Calu3 (cell line): ENCODE data around the gene TTC1. TPM values are rescaled to one million over a fixed set of nuclear protein-coding genes. Genes with fewer than 3 reads are reported as not detected.

Experiments used
- BruUV-seq: library from RNA; stranded (reverse); fragments of 400-500 nt; replicated peaks from 2 replicates; lab custom pipeline; 2021; lab: Mats Ljungman, UMichigan
- CTCF ChIA-PET: fragments of 300-600 bp; sonication (Branson Sonifier 250); formaldehyde crosslinking; loops from one replicate; lab custom pipeline; 2022; ENCODE audit warnings: antibody characterized with exemption; lab: Charles Lee
- DNase-seq: peaks from one replicate; pipeline ENCODE4 v3.0.0; 2022
- H3K27ac Mint-ChIP-seq: one replicate; pipeline ENCODE4 v1.8.0; 2022; ENCODE audit warnings: mixed read lengths; ENCODE audit not compliant: unreplicated experiment
- H3K27me3 Mint-ChIP-seq: one replicate; pipeline ENCODE4 v1.8.0; 2022; ENCODE audit warnings: mixed read lengths; ENCODE audit not compliant: unreplicated experiment
- H3K36me3 Mint-ChIP-seq: one replicate; pipeline ENCODE4 v1.8.0; 2022; ENCODE audit warnings: mild to moderate bottlenecking, moderate library complexity, mixed read lengths; ENCODE audit not compliant: insufficient read depth, unreplicated experiment
- H3K4me1 Mint-ChIP-seq: one replicate; pipeline ENCODE4 v1.8.0; 2022; ENCODE audit warnings: mild to moderate bottlenecking, low read depth, mixed read lengths; ENCODE audit not compliant: unreplicated experiment
- H3K4me3 Mint-ChIP-seq: one replicate; pipeline ENCODE4 v1.8.0; 2022; ENCODE audit warnings: mild to moderate bottlenecking, low read depth, moderate library complexity, mixed read lengths; ENCODE audit not compliant: unreplicated experiment
- H3K9me3 Mint-ChIP-seq: one replicate; pipeline ENCODE4 v1.8.0; 2022; ENCODE audit warnings: low read depth, mixed read lengths; ENCODE audit not compliant: unreplicated experiment
- intact Hi-C: fragments of 100-400 bp; cut with micrococcal nuclease; formaldehyde crosslinking; loops from one replicate; pipeline ENCODE4 v1.10.0; 2022; ENCODE audit not compliant: unreplicated experiment
- total RNA-seq: library from RNA; stranded (reverse); gene quantifications from 2 replicates; pipeline ENCODE4 v1.2.3, GENCODE V29; 2022
- TF ChIP-seq, protein P1 (sequence below): fragments of 200-600 bp; IDR thresholded peaks from one replicate; pipeline ENCODE4 v1.8.0; 2022; ENCODE audit warnings: antibody characterized with exemption; ENCODE audit not compliant: unreplicated experiment

TTC1 gene
- total RNA-seq, 1 experiment from 2014 or later, result 66.4 TPM

DNA sequence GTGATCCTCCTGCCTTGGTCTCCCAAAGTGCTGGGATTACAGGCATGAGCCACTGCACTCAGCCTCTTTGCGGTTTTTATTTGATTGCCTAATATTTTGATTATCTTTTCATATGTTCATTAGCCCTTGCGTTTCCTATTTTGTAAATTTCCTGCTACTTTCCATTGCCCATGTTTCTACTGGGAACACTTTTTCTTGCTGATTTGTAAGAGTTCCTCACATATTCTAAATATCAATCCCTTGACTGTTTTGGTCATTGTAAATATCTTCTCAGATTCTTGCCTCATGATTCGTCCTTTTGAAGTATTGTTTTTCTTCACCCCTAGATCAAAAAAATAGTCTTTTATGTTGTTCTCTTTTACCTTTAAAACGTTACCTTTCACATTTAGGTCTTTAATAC lies 37.9 kb upstream of the TTC1 start:
- H3K4me3 Mint-ChIP-seq, result peak overlapping the region; percentile 61

DNA sequence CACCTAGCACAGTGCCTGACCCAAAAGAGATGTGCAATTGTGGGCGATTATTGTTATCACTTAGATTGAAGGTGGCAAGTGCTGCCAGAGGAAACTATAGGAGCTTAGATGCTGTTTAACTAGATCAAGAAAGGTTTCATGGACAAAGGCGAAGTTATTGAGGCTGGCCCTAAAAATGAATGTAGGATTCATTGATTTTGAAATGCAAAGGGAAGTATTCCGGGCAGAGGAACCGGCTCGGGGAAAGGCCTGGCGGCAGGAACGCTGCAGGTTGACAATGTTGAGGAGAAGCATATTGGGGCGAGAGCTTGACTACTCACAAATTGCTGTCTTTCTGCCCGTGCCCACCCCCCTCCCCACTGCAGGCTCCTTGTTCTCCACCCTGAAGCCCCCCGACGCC lies 37.4 kb upstream of the TTC1 start:
- Mint-ChIP-seq H3K36me3 (peaks cover 4% of the 10 kb centered on the region), H3K27ac (peak overlapping the region; percentile 0), H3K9me3 (no peaks in the 10 kb centered on the region), H3K27me3 (peaks cover 35% of the 10 kb centered on the region), H3K4me1 (peaks cover 30% of the 10 kb centered on the region), H3K4me3 (peak overlapping the region; percentile 61)
- CTCF ChIA-PET, result interaction anchor here (0.6 to 0.9 kb wide), 2 partner anchors 16 to 456 kb away, joined by 4 read pairs; no protein-coding TSS in a partner anchor
- no peak for DNase-seq
- BruUV-seq, result no TSS peak
- TF ChIP-seq, protein P1, sequence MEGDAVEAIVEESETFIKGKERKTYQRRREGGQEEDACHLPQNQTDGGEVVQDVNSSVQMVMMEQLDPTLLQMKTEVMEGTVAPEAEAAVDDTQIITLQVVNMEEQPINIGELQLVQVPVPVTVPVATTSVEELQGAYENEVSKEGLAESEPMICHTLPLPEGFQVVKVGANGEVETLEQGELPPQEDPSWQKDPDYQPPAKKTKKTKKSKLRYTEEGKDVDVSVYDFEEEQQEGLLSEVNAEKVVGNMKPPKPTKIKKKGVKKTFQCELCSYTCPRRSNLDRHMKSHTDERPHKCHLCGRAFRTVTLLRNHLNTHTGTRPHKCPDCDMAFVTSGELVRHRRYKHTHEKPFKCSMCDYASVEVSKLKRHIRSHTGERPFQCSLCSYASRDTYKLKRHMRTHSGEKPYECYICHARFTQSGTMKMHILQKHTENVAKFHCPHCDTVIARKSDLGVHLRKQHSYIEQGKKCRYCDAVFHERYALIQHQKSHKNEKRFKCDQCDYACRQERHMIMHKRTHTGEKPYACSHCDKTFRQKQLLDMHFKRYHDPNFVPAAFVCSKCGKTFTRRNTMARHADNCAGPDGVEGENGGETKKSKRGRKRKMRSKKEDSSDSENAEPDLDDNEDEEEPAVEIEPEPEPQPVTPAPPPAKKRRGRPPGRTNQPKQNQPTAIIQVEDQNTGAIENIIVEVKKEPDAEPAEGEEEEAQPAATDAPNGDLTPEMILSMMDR, result no peak
- intact Hi-C loops, result no loop called here

More for the DNA sequence above, 37.9 kb upstream of the TTC1 start:
- no peak for DNase-seq
- no TSS peak for BruUV-seq
- Mint-ChIP-seq H3K9me3 (no peaks in the 10 kb centered on the region), H3K36me3 (peaks cover 4% of the 10 kb centered on the region), H3K4me1 (peaks cover 30% of the 10 kb centered on the region), H3K27me3 (peaks cover 35% of the 10 kb centered on the region), H3K27ac (peak overlapping the region; percentile 0)
- CTCF ChIA-PET, result no interaction called here
- TF ChIP-seq, protein P1, result no peak
- intact Hi-C loops, result no loop called here

DNA sequence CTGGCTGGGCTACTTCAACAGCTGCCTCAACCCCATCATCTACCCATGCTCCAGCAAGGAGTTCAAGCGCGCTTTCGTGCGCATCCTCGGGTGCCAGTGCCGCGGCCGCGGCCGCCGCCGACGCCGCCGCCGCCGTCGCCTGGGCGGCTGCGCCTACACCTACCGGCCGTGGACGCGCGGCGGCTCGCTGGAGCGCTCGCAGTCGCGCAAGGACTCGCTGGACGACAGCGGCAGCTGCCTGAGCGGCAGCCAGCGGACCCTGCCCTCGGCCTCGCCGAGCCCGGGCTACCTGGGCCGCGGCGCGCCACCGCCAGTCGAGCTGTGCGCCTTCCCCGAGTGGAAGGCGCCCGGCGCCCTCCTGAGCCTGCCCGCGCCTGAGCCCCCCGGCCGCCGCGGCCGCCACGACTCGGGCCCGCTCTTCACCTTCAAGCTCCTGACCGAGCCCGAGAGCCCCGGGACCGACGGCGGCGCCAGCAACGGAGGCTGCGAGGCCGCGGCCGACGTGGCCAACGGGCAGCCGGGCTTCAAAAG lies 36.9 kb upstream of the TTC1 start:
- Mint-ChIP-seq H3K4me1 (peaks cover 30% of the 10 kb centered on the region), H3K36me3 (peaks cover 4% of the 10 kb centered on the region), H3K27me3 (peaks cover 35% of the 10 kb centered on the region), H3K27ac (no peak overlapping the region), H3K4me3 (peak overlapping the region; percentile 61), H3K9me3 (no peaks in the 10 kb centered on the region)
- intact Hi-C loops, result no loop called here
- BruUV-seq, result no TSS peak
- TF ChIP-seq, protein P1, result no peak
- peak; percentile 63 for DNase-seq
- CTCF ChIA-PET, result interaction anchor here (0.5 to 0.9 kb wide), 3 partner anchors 15 to 456 kb away, joined by 3 to 4 read pairs (median 4); no protein-coding TSS in a partner anchor

DNA sequence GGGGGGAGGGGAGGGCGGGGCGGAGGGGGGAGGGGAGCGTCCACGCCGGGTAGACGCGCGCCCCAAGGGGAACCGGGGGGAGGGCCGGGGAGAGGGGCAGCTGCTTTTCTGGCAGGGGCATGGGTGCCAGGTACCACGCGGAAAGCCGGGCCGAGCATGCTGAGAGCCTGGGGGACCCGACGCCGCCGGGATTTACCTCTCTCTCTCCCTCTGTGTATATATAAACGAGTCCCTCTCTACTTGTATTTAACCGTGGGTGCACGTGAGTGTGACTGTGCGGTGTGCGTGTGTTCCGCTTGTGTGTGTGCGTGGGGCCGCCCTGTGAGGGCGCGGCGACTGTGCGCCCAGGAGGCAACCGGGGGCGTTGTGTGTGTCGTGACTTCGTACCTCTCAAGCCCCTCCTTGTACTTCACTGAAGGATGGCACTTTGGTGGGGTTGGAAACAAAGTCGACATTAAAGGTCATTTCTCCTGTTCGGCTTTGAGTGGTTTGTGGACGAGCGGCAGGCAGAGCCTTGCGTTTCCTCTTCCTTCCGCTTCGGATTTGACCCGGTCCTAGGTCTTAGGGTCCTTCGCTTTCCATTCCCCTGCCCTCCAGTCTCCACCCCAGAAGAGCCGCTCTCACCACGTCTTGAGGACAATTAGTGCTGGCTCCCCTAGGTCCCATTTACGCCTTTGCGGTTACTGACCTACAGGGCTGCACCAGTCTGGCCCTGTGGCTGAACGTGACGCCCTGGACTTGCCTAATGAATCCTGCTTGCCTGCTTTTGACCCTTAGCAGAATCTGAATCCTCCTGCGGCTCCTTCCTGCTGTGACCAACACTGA lies 36.2 kb upstream of the TTC1 start:
- Mint-ChIP-seq H3K27ac (peak overlapping the region; percentile 48), H3K4me1 (peaks cover 30% of the 10 kb centered on the region), H3K36me3 (peaks cover 4% of the 10 kb centered on the region), H3K9me3 (no peaks in the 10 kb centered on the region), H3K27me3 (peaks cover 35% of the 10 kb centered on the region), H3K4me3 (peak overlapping the region; percentile 61)
- no TSS peak for BruUV-seq
- CTCF ChIA-PET, result interaction anchor here (0.5 to 0.9 kb wide), 2 partner anchors 14 to 39 kb away, joined by 3 to 4 read pairs; no protein-coding TSS in a partner anchor
- intact Hi-C loops, result no loop called here
- TF ChIP-seq, protein P1, result no peak
- no peak for DNase-seq
